Ishikawa (cell line): Measurements from ENCODE around the gene PTPRN2.

Experiments
- CEBPB ChIP-seq: IDR thresholded peaks from 2 replicates; pipeline ENCODE4 v1.6.1; 2012
- CREB1 ChIP-seq: IDR thresholded peaks from 2 replicates; pipeline ENCODE4 v1.6.1; 2012; ENCODE audit warnings: low read depth
- EGR1 ChIP-seq: IDR thresholded peaks from 2 replicates; pipeline ENCODE4 v1.6.1; 2012
- EP300 ChIP-seq: IDR thresholded peaks from 2 replicates; pipeline ENCODE4 v1.6.1; 2012; ENCODE audit warnings: borderline replicate concordance
- FOXM1 ChIP-seq: IDR thresholded peaks from 2 replicates; pipeline ENCODE4 v1.6.1; 2012; ENCODE audit warnings: low read depth, borderline replicate concordance
- MAX ChIP-seq: IDR thresholded peaks from 2 replicates; pipeline ENCODE4 v1.6.1; 2012
- NFIC ChIP-seq: IDR thresholded peaks from 2 replicates; pipeline ENCODE4 v1.6.1; 2012
- RAD21 ChIP-seq: IDR thresholded peaks from 2 replicates; pipeline ENCODE4 v1.6.1; 2012; ENCODE audit warnings: low read depth
- TAF1 ChIP-seq: IDR thresholded peaks from 2 replicates; pipeline ENCODE4 v1.6.1; 2012; ENCODE audit warnings: low read depth, mild to moderate bottlenecking
- TCF12 ChIP-seq: IDR thresholded peaks from 2 replicates; pipeline ENCODE4 v1.6.1; 2012; ENCODE audit warnings: low read depth
- TEAD4 ChIP-seq: IDR thresholded peaks from 2 replicates; pipeline ENCODE4 v1.6.1; 2012
- YY1 ChIP-seq: IDR thresholded peaks from 2 replicates; pipeline ENCODE4 v1.6.1; 2012; ENCODE audit warnings: low read depth
- ZBTB7A ChIP-seq: IDR thresholded peaks from 2 replicates; pipeline ENCODE4 v1.6.1; 2012; ENCODE audit warnings: low read depth
- TF ChIP-seq, protein P1 (sequence below): IDR thresholded peaks from 2 replicates; pipeline ENCODE4 v1.6.1; 2012
- TF ChIP-seq, protein P2 (sequence below): IDR thresholded peaks from 2 replicates; pipeline ENCODE4 v1.6.1; 2012; ENCODE audit warnings: low read depth, mild to moderate bottlenecking

Gene PTPRN2

DNA sequence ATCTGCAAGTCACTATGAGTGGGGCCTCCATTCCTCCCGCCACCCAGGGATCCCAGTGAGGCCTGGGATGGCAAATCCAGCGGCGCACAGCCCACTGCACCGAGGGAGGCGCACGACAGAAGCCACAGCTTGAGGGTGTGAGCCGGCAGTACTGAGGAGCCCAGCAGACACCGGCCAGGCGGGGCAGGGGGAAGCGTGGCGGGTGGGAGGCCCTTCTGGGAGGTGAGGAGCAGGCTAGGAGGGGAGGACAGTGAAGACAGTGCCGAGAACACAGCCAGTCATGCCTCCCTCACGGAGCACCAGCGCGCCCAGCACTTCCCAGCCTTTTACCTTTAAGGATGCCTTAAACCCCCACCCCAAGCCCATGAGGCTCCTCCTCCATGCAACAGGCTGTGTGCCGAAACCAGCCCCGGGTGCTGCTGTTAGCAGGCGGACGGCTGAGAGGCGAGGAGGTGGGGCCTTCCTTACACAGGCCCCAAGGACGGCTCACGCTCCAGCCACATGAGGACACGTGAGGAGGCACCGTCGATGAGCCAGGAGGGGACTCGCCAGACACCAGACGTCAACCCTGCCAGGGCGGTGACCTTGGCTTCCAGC is 258.5 kb downstream of the PTPRN2 start:
- TF ChIP-seq, protein P1, sequence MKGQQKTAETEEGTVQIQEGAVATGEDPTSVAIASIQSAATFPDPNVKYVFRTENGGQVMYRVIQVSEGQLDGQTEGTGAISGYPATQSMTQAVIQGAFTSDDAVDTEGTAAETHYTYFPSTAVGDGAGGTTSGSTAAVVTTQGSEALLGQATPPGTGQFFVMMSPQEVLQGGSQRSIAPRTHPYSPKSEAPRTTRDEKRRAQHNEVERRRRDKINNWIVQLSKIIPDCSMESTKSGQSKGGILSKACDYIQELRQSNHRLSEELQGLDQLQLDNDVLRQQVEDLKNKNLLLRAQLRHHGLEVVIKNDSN, result no peak
- TF ChIP-seq FOXM1 (no peak), YY1 (no peak), ZBTB7A (no peak)

DNA sequence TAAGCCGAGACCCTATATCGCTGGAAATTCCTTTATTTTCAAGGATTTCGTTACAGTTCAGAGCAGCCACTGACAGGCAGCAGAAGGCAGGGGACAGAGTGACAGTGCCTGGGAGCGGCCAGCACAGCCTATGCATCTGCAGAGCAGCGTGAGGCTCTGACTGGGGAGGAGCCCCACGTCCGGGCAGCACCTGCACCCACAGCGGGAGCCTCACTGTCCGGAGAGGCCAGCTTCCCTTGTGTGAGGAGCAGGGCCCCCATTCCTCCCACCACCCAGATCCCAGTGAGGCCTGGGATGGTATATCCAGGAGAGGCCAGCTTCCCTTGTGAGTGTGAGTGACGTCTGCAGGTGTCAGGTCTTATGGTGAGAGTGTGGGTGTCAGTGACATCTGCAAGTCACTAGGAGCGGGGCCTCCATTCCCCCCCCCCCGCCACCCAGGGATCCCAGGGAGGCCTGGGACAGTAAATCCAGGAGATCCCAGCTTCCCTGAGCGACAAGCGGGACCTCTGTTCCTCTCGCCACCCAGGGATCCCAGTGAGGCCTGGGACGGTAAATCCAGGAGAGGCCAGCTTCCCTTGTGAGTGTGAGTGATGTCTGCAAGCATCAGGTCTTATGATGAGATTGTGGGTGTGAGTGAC is 259.1 kb downstream of the PTPRN2 start:
- TF ChIP-seq YY1 (no peak), EGR1 (no peak), FOXM1 (no peak), TEAD4 (no peak), ZBTB7A (no peak), CEBPB (no peak), TAF1 (no peak), NFIC (no peak), CREB1 (no peak), RAD21 (no peak)
- TF ChIP-seq, protein P2, sequence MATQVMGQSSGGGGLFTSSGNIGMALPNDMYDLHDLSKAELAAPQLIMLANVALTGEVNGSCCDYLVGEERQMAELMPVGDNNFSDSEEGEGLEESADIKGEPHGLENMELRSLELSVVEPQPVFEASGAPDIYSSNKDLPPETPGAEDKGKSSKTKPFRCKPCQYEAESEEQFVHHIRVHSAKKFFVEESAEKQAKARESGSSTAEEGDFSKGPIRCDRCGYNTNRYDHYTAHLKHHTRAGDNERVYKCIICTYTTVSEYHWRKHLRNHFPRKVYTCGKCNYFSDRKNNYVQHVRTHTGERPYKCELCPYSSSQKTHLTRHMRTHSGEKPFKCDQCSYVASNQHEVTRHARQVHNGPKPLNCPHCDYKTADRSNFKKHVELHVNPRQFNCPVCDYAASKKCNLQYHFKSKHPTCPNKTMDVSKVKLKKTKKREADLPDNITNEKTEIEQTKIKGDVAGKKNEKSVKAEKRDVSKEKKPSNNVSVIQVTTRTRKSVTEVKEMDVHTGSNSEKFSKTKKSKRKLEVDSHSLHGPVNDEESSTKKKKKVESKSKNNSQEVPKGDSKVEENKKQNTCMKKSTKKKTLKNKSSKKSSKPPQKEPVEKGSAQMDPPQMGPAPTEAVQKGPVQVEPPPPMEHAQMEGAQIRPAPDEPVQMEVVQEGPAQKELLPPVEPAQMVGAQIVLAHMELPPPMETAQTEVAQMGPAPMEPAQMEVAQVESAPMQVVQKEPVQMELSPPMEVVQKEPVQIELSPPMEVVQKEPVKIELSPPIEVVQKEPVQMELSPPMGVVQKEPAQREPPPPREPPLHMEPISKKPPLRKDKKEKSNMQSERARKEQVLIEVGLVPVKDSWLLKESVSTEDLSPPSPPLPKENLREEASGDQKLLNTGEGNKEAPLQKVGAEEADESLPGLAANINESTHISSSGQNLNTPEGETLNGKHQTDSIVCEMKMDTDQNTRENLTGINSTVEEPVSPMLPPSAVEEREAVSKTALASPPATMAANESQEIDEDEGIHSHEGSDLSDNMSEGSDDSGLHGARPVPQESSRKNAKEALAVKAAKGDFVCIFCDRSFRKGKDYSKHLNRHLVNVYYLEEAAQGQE, result no peak

DNA sequence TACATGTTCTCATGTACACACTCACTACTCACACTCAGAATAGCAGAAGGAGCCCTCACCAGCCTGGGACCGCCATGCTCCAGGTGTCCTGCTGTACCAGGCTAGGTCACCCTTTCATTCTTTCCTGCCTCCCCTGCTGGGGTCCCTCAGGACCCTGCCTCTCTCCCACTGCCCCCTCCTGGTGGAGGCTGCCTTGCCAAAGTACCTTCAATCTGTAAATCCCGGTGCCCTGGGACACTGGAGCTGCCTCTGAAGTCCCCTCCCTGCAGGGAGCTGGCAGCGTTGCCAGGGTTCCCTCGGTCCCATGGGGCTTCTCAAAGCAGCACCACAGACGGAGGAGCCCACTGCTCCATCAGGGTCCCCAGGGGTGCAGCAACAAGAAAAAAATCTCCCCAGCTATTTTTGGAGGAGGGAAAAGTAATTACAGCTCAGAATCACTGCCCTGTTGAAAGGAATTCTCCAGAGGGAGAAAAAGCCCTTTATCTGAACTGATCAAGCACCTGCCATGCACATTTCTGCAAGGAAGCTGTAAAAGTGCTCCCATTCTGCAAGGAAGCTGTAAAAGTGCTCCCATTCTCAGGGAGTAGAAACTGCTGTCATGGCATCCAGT is 259.9 kb downstream of the PTPRN2 start:
- TF ChIP-seq TAF1 (no peak), FOXM1 (no peak), YY1 (no peak), TCF12 (no peak), NFIC (no peak), ZBTB7A (no peak), RAD21 (no peak), EGR1 (no peak), TEAD4 (no peak), CEBPB (no peak), EP300 (no peak), MAX (no peak), CREB1 (no peak)
- TF ChIP-seq, protein P1, result no peak
- TF ChIP-seq, protein P2, result no peak

GRCh38 chr7:158327012-158327411 is 260.6 kb downstream of the PTPRN2 start:
- no peak for TF ChIP-seq TCF12

DNA sequence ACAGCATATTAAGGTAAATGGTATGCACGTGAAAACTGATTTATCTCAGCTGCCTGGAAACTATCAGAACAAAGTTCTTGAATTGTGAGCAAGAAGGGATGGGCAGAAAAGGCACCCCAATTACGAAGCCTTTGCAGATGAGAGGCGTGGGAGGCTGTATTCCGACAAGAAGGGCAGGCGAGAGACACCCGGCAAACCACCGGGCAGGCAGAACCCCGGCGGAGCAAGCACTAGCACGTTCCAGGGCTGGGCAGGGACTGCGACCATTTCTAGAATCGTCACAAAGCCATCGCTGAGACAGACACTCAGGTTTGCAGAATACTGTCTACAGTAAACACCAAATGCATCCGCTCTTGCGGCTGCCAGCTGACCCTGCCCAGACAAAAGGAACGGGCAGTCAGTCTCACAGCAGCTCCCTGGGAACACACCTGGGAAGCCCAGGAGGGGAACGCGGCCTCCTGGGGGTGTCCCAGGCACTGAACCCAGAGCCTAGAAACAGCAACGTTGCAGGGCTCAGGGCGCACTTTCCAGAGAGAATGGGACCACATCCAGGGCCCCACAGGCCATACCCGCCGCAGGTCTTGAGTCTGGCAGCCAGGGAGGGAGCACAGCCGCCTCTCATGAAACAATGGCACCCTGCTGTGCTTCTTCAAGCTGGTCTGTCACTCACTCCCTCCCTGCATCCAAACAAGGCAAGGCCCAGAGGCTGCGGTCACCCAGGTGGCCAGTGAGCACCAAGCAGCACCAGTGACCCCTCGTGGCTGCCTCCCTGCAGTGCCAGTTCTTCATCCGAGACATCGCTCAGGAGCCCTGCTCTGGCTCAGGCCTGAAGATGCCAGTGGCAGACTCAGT is 261.9 kb downstream of the PTPRN2 start:
- TF ChIP-seq RAD21, result peak; percentile 44
- TF ChIP-seq, protein P2, result no peak
